ENCODE results near the gene LEPROT. TPM values are rescaled to one million over a fixed set of nuclear protein-coding genes. Genes with fewer than 3 reads are reported as not detected.

Gene LEPROT
- total and polyA plus RNA-seq, 10 of the 15 experiments (the other 5 are each of a cell fraction or from before 2014, with no cell fraction given), result 14.9 to 38.1 (median 17.4) TPM

- POLR2A ChIA-PET, result no interaction called here
- H3K79me2 ChIP-seq (ENCODE audit: control insufficient read depth, insufficient read depth, low read length), result no peaks in the 10 kb centered on the region
- H3K4me2 ChIP-seq (ENCODE audit: control insufficient read depth, insufficient read depth), result no peak overlapping the region
- no peaks in the 10 kb centered on the region for H3K36me3 ChIP-seq (ENCODE audit: control insufficient read depth in 2 of 2, insufficient read depth in 2 of 2, low read length in 1 of 2)
- in situ Hi-C loops (cut with MboI) (no loop called here), intact Hi-C loops (cut with micrococcal nuclease; ENCODE audit: unreplicated experiment) (no loop called here)
- BruUV-seq (replicated peaks), result no TSS peak
- H2AFZ ChIP-seq (ENCODE audit: control insufficient read depth, low read depth, low read length), result no peak overlapping the region
- no peak overlapping the region for H3K9ac ChIP-seq (ENCODE audit: control insufficient read depth, insufficient read depth, low read length)
- DNase-seq (ENCODE audit: low read depth, low spot score) (peak; percentile 3), FAIRE-seq (no peak), ATAC-seq (peak; percentile 95)
- H3K27ac ChIP-seq (ENCODE audit: control insufficient read depth, insufficient read depth), result no peak overlapping the region
- CTCF ChIA-PET, result no interaction called here
- SMC1A ChIA-PET (ENCODE audit: uncharacterized antibody, unreplicated experiment), result interaction anchor here (1.2 to 1.5 kb wide), 2 partner anchors 11 to 26 kb away, joined by 3 to 5 read pairs; no protein-coding TSS in a partner anchor
- 0% methylated on average over 2 of the region's 2 CpGs for WGBS (ENCODE audit: insufficient coverage, insufficient replicate concordance, low lambda C conversion rate, missing lambda C conversion rate)
- H4K20me1 ChIP-seq (ENCODE audit: control insufficient read depth, insufficient read depth), result no peaks in the 10 kb centered on the region
- RAD21 ChIA-PET (ENCODE audit: unreplicated experiment), result interaction anchor here (1.2 kb wide), 1 partner anchor 27 kb away, joined by 3 read pairs; the partner anchor contains the start of genes LEPR and LEPROT
- no peaks in the 10 kb centered on the region for H3K4me1 ChIP-seq (ENCODE audit: control insufficient read depth, insufficient read depth, low read length)
- H3K9me3 ChIP-seq (replicated peaks; ENCODE audit: control insufficient read depth, insufficient read depth, low read length), result no peaks in the 10 kb centered on the region
- H3K27me3 ChIP-seq (replicated peaks in 1 of 2; ENCODE audit: control insufficient read depth in 2 of 2, insufficient read depth in 2 of 2, low read length in 1 of 2), result no peaks in the 10 kb centered on the region
- no peak overlapping the region for H3K4me3 ChIP-seq
- TF ChIP-seq ZNF217 (IDR thresholded peaks at IDR 0.05) (no peak), SMC3 (IDR thresholded peaks at IDR 0.05; ENCODE audit: borderline replicate concordance, low read length) (no peak), RUNX3 (IDR thresholded peaks at IDR 0.05; ENCODE audit: low read length) (no peak), PBX3 (IDR thresholded peaks at IDR 0.05; ENCODE audit: insufficient replicate concordance, low read depth, low read length) (no peak), BACH1 (IDR thresholded peaks at IDR 0.05; ENCODE audit: borderline replicate concordance) (no peak), EED (IDR thresholded peaks at IDR 0.05; ENCODE audit: low read depth) (0 out of 2 replicates have a peak, but pooled peaks have one; percentile 21), E4F1 (IDR thresholded peaks at IDR 0.05; ENCODE audit: borderline replicate concordance, partially characterized antibody) (no peak), USF1 (IDR thresholded peaks at IDR 0.05; ENCODE audit: borderline replicate concordance, extremely low read length, insufficient read depth, low read depth, low read length) (no peak), RAD21 (IDR thresholded peaks at IDR 0.05; ENCODE audit: insufficient read depth, low read depth, low read length) (no peak), RELB (IDR thresholded peaks at IDR 0.05; ENCODE audit: low read depth) (no peak), POLR2AphosphoS5 (IDR thresholded peaks at IDR 0.05; ENCODE audit: low read length) (no peak), BCL11A (IDR thresholded peaks at IDR 0.05; ENCODE audit: low read depth, low read length) (no peak), SMAD1 (IDR thresholded peaks at IDR 0.05; ENCODE audit: low read depth, partially characterized antibody) (no peak), FOXK2 (IDR thresholded peaks at IDR 0.05) (no peak), SIX5 (IDR thresholded peaks at IDR 0.05; ENCODE audit: low read depth, low read length, severe bottlenecking) (no peak), JUNB (IDR thresholded peaks at IDR 0.05) (peak; percentile 68), NRF1 (conservative IDR thresholded peaks at IDR 0.05; ENCODE audit: low read depth, low read length) (no peak), LARP7 (IDR thresholded peaks at IDR 0.05) (no peak), ETV6 (conservative IDR thresholded peaks at IDR 0.05 in 1 of 2, IDR thresholded peaks at IDR 0.05 in 1 of 2; ENCODE audit: borderline replicate concordance in 1 of 2, low read depth in 1 of 2) (0 out of 4 replicates have a peak, but pooled peaks of 1 of the 2 experiments have one; percentile 25), POU2F2 (IDR thresholded peaks at IDR 0.05; ENCODE audit: borderline replicate concordance, low read depth, low read length) (no peak)
Observed at GRCh38 chr1:65393347-65393746, 27.1 kb upstream of the LEPROT start.
